ENCODE results near the gene BAZ1A.

DNA sequence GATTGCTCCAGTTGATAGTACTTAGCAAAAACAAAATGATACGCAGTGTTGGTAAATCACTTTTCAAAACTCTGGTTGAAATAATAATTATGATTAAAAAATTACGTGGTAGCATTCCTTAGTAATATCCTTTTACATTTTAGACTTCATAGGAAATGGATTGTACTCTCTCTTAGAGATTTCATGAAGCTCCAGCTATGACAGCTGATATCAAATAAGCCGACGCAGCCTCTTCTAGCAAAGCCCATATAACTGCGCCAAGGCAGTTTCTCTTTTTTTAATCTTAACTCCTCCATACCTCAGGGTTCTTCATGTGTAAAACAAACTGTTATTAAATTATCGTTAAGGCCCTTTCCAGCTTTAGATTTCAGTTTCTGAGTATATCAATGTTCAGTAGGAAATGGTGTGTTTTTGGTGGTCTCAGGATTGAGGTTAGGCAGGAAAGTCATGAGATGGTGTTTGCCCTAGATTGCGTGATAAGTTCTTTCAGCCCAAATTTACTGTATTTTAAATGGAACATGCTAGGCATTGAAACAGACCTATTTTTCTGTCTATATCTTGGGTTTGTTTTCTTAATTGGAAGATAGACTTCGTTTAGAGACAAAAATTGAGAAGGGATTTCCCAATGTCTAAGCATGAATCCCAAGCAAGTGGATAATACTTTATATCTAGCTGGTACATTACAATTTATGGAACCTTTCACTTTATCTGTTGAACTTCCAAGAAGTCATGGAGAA is 159.9 kb downstream of the BAZ1A start:
- TF ChIP-seq POLR2A (IDR thresholded peaks at IDR 0.05): no peak
- TF ChIP-seq, protein P1, sequence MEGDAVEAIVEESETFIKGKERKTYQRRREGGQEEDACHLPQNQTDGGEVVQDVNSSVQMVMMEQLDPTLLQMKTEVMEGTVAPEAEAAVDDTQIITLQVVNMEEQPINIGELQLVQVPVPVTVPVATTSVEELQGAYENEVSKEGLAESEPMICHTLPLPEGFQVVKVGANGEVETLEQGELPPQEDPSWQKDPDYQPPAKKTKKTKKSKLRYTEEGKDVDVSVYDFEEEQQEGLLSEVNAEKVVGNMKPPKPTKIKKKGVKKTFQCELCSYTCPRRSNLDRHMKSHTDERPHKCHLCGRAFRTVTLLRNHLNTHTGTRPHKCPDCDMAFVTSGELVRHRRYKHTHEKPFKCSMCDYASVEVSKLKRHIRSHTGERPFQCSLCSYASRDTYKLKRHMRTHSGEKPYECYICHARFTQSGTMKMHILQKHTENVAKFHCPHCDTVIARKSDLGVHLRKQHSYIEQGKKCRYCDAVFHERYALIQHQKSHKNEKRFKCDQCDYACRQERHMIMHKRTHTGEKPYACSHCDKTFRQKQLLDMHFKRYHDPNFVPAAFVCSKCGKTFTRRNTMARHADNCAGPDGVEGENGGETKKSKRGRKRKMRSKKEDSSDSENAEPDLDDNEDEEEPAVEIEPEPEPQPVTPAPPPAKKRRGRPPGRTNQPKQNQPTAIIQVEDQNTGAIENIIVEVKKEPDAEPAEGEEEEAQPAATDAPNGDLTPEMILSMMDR (IDR thresholded peaks at IDR 0.05): no peak
